Neural cell (in vitro differentiated cells): Measurements from ENCODE around the gene SLC15A2. TPM values are rescaled to one million over a fixed set of nuclear protein-coding genes. Genes with fewer than 3 reads are reported as not detected.

ENCODE experiments used
- H2AFZ ChIP-seq: fragments of 200-600, 300-800 bp; sonication (generic), shearing (Covaris generic); 2 replicates; pipeline ENCODE4 v1.6.0; 2014; ENCODE audit warnings: low read depth, mild to moderate bottlenecking, antibody characterized with exemption, low read length, moderate library complexity
- H3F3A ChIP-seq: fragments of 200-600 bp; shearing (Covaris generic); 2 replicates; pipeline ENCODE4 v1.6.1; 2016; ENCODE audit warnings: mild to moderate bottlenecking, moderate library complexity, mixed read lengths, antibody characterized with exemption, low read length; ENCODE audit not compliant: insufficient read depth, poor library complexity, severe bottlenecking
- H3K27ac ChIP-seq: fragments of 200-600, 300-800 bp; sonication (generic), shearing (Covaris generic); 2 replicates; pipeline ENCODE4 v1.5.1; 2014; ENCODE audit warnings: mild to moderate bottlenecking, low read length, moderate library complexity
- H3K27me3 ChIP-seq: fragments of 300-800, 200-600 bp; sonication (generic), shearing (Covaris generic); 2 replicates; pipeline ENCODE4 v1.6.0; 2014; ENCODE audit warnings: mild to moderate bottlenecking, low read depth, low read length, moderate library complexity; ENCODE audit not compliant: insufficient read depth
- H3K36me3 ChIP-seq: fragments of 300-800, 200-600 bp; sonication (generic), shearing (Covaris generic); 2 replicates; pipeline ENCODE4 v1.5.1; 2014; ENCODE audit warnings: mild to moderate bottlenecking, antibody characterized with exemption, low read length, moderate library complexity; ENCODE audit not compliant: insufficient read depth
- H3K4me2 ChIP-seq: fragments of 300-800, 200-600 bp; sonication (generic), shearing (Covaris generic); 2 replicates; pipeline ENCODE4 v1.6.0; 2014; ENCODE audit warnings: mild to moderate bottlenecking, low read length
- H3K4me3 ChIP-seq: fragments of 300-800, 200-600 bp; sonication (generic), shearing (Covaris generic); 2 replicates; pipeline ENCODE4 v1.5.1; 2014; ENCODE audit warnings: mild to moderate bottlenecking, low read length, moderate library complexity
- H3K79me2 ChIP-seq: fragments of 200-600 bp; shearing (Covaris generic); replicated peaks from 2 replicates; pipeline ENCODE4 v1.6.0; 2014; ENCODE audit warnings: mild to moderate bottlenecking, low read length, moderate library complexity; ENCODE audit not compliant: insufficient read depth
- H3K9ac ChIP-seq: fragments of 300-800, 200-600 bp; sonication (generic), shearing (Covaris generic); 2 replicates; pipeline ENCODE4 v1.6.1; 2016; ENCODE audit warnings: mild to moderate bottlenecking, low read length, mixed read lengths
- H3K9me2 ChIP-seq: fragments of 200-600 bp; shearing (Covaris generic); 2 replicates; pipeline ENCODE4 v1.6.1; 2016; ENCODE audit warnings: mild to moderate bottlenecking, low read length, mixed read lengths; ENCODE audit not compliant: insufficient read depth
- H3K9me3 ChIP-seq: fragments of 200-600, 300-800 bp; sonication (generic), shearing (Covaris generic); 2 replicates; pipeline ENCODE4 v1.6.1; 2016; ENCODE audit warnings: mild to moderate bottlenecking, mixed run types, low read length, moderate library complexity, mixed read lengths
- H4K20me1 ChIP-seq: fragments of 200-600 bp; shearing (Covaris generic); 2 replicates; pipeline ENCODE4 v1.6.1; 2016; ENCODE audit warnings: mild to moderate bottlenecking, mixed run types; ENCODE audit not compliant: insufficient read depth
- EP300 ChIP-seq: fragments of 450-650 bp; conservative IDR thresholded peaks from 2 replicates; pipeline ENCODE4 v1.6.1; 2014; ENCODE audit warnings: antibody characterized with exemption, mild to moderate bottlenecking, moderate library complexity; ENCODE audit not compliant: poor library complexity, severe bottlenecking
- EZH2 ChIP-seq: fragments of 200-600, 300-800 bp; shearing (Covaris generic), sonication (generic); IDR thresholded peaks from 2 replicates; pipeline ENCODE4 v1.6.1; 2014; ENCODE audit warnings: antibody characterized with exemption, low read length, borderline replicate concordance, mild to moderate bottlenecking; ENCODE audit not compliant: insufficient read depth, poor library complexity, severe bottlenecking
- MXI1 ChIP-seq: fragments of 450-650 bp; conservative IDR thresholded peaks from 2 replicates; pipeline ENCODE4 v1.6.1; 2014; ENCODE audit warnings: antibody characterized with exemption, mild to moderate bottlenecking; ENCODE audit not compliant: poor library complexity, severe bottlenecking
- POLR2AphosphoS5 ChIP-seq: IDR thresholded peaks from 2 replicates; pipeline ENCODE4 v1.6.1; 2012
- RAD21 ChIP-seq: fragments of 450-650 bp; conservative IDR thresholded peaks from 2 replicates; pipeline ENCODE4 v1.6.1; 2014; ENCODE audit warnings: antibody characterized with exemption, mild to moderate bottlenecking, moderate library complexity
- SMC3 ChIP-seq: fragments of 450-650 bp; conservative IDR thresholded peaks from 2 replicates; pipeline ENCODE4 v1.6.1; 2014; ENCODE audit warnings: antibody characterized with exemption, mild to moderate bottlenecking, moderate library complexity; ENCODE audit not compliant: poor library complexity
- TAF1 ChIP-seq: IDR thresholded peaks from 2 replicates; pipeline ENCODE4 v1.6.1; 2012; ENCODE audit warnings: low read depth
- polyA plus RNA-seq: library from polyadenylated mRNA; depleted of rRNA; stranded (reverse); fragments of >200 nt; gene quantifications from 2 replicates; pipeline ENCODE4 v1.2.3, GENCODE V29; 2014
- TF ChIP-seq, protein P1 (sequence below): fragments of 450-650 bp; IDR thresholded peaks from 2 replicates; pipeline ENCODE4 v1.5.1; 2014; ENCODE audit warnings: antibody characterized with exemption, mild to moderate bottlenecking, moderate library complexity; ENCODE audit not compliant: poor library complexity, severe bottlenecking
- TF ChIP-seq, protein P2 (sequence below): IDR thresholded peaks from 2 replicates; pipeline ENCODE4 v1.6.1; 2012; ENCODE audit warnings: borderline replicate concordance

SLC15A2 gene
- polyA plus RNA-seq, 1 donor from 2014 or later: 1.6 TPM

- H3K27me3 ChIP-seq: no peaks in the 10 kb centered on the region
- no peak overlapping the region for H3K27ac ChIP-seq
- no peaks in the 10 kb centered on the region for H4K20me1 ChIP-seq
- H3K79me2 ChIP-seq: no peaks in the 10 kb centered on the region
- no peak overlapping the region for H3K4me2 ChIP-seq
- H3K9me3 ChIP-seq: no peaks in the 10 kb centered on the region
- no peaks in the 10 kb centered on the region for H3F3A ChIP-seq
- no peak overlapping the region for H3K9ac ChIP-seq
- H3K9me2 ChIP-seq: no peaks in the 10 kb centered on the region
- H3K4me3 ChIP-seq: no peak overlapping the region
- H2AFZ ChIP-seq: no peak overlapping the region
- no peak for TF ChIP-seq EP300
- no peaks in the 10 kb centered on the region for H3K36me3 ChIP-seq
Measured at GRCh38 chr3:121870717-121871116, 23.5 kb upstream of the SLC15A2 start.

GRCh38 chr3:121871430-121871829 lies 22.8 kb upstream of the SLC15A2 start:
- TF ChIP-seq, protein P1, sequence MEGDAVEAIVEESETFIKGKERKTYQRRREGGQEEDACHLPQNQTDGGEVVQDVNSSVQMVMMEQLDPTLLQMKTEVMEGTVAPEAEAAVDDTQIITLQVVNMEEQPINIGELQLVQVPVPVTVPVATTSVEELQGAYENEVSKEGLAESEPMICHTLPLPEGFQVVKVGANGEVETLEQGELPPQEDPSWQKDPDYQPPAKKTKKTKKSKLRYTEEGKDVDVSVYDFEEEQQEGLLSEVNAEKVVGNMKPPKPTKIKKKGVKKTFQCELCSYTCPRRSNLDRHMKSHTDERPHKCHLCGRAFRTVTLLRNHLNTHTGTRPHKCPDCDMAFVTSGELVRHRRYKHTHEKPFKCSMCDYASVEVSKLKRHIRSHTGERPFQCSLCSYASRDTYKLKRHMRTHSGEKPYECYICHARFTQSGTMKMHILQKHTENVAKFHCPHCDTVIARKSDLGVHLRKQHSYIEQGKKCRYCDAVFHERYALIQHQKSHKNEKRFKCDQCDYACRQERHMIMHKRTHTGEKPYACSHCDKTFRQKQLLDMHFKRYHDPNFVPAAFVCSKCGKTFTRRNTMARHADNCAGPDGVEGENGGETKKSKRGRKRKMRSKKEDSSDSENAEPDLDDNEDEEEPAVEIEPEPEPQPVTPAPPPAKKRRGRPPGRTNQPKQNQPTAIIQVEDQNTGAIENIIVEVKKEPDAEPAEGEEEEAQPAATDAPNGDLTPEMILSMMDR: no peak
- no peak for TF ChIP-seq SMC3
- TF ChIP-seq POLR2AphosphoS5: no peak
- no peak for TF ChIP-seq RAD21
- TF ChIP-seq, protein P2, sequence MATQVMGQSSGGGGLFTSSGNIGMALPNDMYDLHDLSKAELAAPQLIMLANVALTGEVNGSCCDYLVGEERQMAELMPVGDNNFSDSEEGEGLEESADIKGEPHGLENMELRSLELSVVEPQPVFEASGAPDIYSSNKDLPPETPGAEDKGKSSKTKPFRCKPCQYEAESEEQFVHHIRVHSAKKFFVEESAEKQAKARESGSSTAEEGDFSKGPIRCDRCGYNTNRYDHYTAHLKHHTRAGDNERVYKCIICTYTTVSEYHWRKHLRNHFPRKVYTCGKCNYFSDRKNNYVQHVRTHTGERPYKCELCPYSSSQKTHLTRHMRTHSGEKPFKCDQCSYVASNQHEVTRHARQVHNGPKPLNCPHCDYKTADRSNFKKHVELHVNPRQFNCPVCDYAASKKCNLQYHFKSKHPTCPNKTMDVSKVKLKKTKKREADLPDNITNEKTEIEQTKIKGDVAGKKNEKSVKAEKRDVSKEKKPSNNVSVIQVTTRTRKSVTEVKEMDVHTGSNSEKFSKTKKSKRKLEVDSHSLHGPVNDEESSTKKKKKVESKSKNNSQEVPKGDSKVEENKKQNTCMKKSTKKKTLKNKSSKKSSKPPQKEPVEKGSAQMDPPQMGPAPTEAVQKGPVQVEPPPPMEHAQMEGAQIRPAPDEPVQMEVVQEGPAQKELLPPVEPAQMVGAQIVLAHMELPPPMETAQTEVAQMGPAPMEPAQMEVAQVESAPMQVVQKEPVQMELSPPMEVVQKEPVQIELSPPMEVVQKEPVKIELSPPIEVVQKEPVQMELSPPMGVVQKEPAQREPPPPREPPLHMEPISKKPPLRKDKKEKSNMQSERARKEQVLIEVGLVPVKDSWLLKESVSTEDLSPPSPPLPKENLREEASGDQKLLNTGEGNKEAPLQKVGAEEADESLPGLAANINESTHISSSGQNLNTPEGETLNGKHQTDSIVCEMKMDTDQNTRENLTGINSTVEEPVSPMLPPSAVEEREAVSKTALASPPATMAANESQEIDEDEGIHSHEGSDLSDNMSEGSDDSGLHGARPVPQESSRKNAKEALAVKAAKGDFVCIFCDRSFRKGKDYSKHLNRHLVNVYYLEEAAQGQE: no peak
- TF ChIP-seq MXI1: no peak
- no peak for TF ChIP-seq EP300
- no peak for TF ChIP-seq EZH2
- TF ChIP-seq TAF1: no peak
- Histone ChIP-seq H3K4me3 (no peak overlapping the region), H2AFZ (no peak overlapping the region), H3K79me2 (no peaks in the 10 kb centered on the region), H3K9me2 (no peaks in the 10 kb centered on the region), H4K20me1 (no peaks in the 10 kb centered on the region), H3K4me2 (no peak overlapping the region), H3K9me3 (no peaks in the 10 kb centered on the region), H3F3A (no peaks in the 10 kb centered on the region), H3K36me3 (no peaks in the 10 kb centered on the region), H3K9ac (no peak overlapping the region), H3K27ac (no peak overlapping the region), H3K27me3 (no peaks in the 10 kb centered on the region)

DNA sequence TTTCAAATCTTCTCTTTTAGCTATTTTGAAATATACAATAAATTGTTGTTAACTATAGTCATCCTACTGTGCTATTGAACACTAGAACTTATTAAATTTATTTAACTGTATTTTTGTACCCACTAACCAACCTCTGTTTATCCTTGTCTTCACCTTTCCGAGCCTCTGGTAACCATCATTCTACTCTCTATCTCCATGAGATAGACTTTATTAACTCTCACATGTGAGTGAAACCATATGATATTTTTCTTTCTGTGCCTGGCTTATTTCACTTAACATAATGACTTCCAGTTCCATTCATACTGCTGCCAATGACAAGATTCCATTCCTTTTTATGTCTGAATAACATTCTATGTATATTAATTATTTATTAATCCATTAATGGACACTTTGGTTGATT lies 15.8 kb upstream of the SLC15A2 start:
- H3K27ac ChIP-seq: no peak overlapping the region
- H3K4me3 ChIP-seq: no peak overlapping the region
- no peaks in the 10 kb centered on the region for H3F3A ChIP-seq
- H3K27me3 ChIP-seq: no peaks in the 10 kb centered on the region
- no peak overlapping the region for H2AFZ ChIP-seq
- H3K9me2 ChIP-seq: no peaks in the 10 kb centered on the region
- H4K20me1 ChIP-seq: no peaks in the 10 kb centered on the region
- no peaks in the 10 kb centered on the region for H3K79me2 ChIP-seq
- H3K9ac ChIP-seq: no peak overlapping the region
- TF ChIP-seq, protein P2: no peak
- TF ChIP-seq EZH2 (no peak), MXI1 (no peak), EP300 (no peak), SMC3 (no peak), TAF1 (no peak), POLR2AphosphoS5 (no peak), RAD21 (no peak)
- TF ChIP-seq, protein P1: no peak
- H3K36me3 ChIP-seq: no peaks in the 10 kb centered on the region
- no peak overlapping the region for H3K4me2 ChIP-seq
- no peaks in the 10 kb centered on the region for H3K9me3 ChIP-seq
